IPS-NIHi7 (cell line): Measurements from ENCODE around the gene RASGRP2.
A peak's percentile ranks its signal among the peaks of the same experiment; 100 is the strongest.

Experiments
- DNase-seq: peaks from one replicate; pipeline ENCODE4 v3.0.0; 2012; ENCODE audit warnings: mixed read lengths; ENCODE audit errors: extremely low spot score

The RASGRP2 gene

GRCh38 chr11:64743591-64744543, at the start of gene RASGRP2:
Gene RASGRP2 (minus strand): TSS chr11:64744142. CDS start chr11:64742866, 1,276 bp downstream.
- peak; percentile 71 for DNase-seq

- no peak for DNase-seq
Observed at GRCh38 chr11:64792482-64792881, 48.5 kb upstream of the RASGRP2 start.

DNA sequence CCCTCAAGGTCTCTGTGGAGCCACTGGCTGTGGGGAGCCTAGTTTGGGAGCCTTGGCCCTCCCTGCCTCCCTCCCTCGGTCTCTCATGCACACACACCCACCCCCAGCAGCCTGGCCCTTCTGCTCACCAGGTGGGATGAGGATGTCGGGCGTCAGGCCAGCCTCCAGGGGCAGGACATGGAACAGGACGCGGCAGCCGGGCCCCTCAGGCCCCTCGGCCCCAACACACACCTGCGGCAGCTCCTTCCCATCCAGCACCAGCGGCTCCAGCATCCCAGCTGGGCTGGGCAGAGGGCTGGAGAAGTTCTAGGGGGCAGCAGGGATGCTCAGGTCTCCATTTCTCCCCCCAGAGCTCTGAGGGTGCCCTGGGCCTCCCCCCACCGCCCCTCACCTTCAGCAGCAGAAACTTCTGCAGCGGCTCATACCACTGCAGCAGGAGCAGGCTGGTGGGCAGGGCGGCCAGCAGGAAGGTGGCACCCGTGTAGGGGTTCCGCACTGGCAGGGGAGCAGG, 47.9 kb upstream of the RASGRP2 start:
- DNase-seq: no peak

DNA sequence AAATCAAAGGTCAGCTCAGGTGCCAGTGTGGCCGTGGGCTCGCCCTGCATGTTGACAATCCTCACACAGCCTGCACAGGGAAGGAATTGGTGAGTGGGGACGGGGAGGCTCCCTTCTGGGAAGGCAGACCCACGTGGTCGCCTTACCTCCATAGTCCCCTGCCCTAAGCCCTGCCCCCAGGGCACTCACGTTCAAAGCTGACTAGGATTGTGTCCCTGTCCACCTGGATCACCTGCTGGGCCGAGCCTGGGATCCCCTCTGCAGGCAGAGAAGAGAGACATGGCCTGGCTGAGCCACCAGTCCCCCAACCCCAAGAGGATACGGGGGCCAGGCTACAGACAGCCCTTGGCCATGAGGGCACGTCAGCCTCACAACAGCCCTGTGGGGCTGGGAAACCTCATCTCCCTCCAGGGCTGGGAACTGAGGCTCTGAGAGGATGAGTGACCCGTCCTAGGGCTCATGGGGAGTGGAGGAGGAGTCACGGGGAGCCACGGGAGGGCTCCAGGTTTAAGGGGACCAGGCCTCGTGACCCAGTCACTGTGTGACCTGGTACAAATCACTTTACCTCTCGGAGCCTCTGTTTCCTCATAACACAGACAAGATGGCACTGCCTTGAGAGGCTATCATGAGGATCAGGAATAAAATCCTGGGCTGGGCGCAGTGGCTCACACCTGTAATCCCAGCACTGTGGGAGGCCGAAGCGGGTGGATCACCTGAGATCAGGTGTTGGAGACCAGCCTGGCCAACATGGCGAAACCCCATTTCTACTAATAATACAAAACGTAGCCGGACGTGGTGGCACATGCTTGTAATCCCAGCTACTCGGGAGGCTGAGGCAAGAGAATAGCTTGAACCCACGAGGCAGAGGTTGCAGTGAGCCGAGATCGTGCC, 46.5 kb upstream of the RASGRP2 start:
- no peak for DNase-seq

DNA sequence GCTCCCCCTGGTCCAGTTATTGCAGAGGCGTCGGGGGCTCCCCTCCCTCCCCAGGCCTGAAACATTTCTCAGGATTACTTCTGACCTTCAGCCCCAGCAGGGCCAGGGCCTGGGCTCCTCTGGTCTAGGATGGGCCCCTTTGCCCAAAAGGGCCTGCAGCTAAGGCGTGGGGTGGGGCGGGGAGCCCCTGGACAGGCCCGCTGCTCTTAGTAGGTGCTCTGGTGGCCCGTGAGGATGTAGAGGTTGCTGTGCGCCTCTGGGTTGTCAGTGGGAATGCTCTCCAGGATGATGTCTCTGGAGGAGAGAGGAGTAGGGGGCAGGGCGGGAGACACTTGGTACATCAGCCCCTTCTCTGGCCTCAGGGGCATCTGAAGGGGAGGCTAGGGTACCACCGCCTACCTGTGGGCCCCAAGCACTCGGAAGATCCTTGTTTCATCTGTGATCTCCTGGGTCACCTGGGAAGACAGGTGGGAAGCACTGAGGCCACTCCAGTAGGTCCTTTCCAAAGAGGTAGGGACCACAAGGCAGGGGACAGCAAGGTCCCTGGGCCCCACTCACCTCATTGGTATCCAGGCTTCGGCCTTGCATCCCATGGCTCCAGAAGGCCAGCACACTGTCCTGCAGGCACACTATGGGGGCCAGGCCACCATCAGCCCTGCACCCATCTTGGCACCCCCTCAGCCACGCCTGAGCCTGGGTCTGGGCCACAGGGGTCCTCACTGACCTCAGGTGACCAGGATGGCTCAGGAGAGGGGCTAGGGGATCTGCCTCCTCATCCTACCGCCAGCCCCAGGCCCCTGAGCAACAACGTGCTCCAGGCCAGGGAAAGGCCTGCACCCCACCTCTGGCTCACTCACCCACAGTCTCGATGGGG, 45.6 kb upstream of the RASGRP2 start:
- no peak for DNase-seq

GRCh38 chr11:64788321-64789215, 44.6 kb upstream of the RASGRP2 start:
- DNase-seq: no peak

DNA sequence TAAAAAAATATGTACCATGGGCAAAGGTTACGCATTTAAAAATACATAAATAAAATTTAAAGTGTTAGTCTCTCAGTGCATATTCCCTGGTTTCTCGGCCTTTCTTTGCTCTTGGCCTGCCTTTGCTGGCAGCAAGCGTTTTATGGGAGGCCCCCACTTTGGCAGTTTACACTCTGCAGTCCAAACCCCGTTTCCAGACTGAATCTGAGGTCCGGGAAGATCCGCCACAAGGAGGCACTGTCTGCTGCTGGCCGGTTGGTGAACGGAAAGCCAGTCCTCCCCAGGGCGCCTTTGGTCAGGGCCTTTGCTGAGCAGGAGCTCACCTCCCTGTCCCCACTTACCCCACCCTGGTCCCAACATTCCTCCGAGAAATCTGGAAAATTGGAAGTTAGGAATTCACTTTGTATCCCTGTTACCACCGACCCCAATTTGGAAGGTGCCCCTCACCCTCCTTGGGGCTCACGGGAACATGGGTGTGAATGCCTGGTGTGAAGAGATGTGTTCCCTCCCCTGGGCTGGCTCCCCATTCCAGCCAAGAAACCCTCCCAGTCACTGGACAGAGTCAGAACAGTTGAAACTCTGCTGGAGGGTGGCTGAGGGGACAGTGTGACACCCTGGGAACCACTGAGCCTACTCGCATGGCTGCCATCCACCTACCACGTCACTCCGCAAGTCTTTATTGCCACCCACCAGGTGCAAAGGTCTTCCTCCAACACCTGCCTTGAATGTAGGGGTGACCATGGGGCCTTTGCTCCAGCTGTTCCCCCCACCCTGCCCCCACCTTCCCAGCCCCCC, 43.8 kb upstream of the RASGRP2 start:
- peak; percentile 86 for DNase-seq

DNA sequence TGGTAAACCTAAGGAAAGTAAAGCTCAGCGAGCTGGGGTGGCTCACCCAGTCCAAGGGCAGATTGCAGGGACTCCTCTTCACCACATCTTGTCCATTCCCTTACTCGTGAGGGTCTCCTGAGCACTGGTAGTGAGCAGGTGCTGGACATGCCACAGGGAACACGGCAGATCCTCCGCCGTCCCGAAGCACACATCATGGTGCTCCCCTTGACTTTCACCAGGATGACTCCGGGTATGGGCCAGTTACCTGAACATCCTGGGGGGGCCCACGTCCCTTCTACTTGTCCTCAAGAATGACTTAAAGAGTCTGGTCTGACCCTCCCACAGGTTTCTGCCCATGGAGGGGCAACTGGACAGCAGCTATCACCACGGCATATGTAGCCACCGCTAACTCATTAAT, 42.4 kb upstream of the RASGRP2 start:
- no peak for DNase-seq

DNA sequence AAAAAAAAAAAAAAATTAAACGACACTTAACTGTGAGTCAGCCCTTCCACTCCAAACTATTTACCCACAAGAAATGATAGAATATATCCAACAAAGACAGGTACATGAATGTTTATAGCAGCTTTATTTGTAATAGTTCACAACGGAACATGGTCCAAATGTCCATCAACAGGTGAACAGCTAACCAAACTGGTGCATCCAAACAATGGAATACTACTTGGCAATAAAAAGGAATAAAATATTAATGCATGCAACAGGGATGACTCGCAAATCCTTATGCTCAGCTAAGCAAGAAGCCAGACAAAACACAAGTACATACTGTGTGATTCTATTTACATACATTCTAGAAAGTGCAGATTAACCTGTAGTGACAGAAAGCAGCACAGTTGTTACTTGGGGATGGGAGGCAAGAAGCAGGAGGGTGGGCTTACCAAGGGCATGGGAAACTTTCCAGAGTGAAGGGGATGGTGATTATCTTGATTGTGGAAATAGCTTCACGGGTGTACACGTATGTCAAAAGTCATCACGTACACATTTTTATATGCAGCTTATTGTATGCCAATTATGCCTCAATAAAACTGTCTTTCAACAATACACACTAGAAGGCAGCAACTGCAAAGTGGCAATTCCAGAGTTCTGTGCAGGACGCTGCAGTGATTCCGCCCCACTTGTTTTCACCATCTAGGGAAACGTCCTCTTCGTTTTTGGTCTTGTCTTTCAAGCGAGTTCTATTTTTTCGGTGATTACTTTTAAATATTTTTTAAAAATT, 41.1 kb upstream of the RASGRP2 start:
- DNase-seq: no peak

- DNase-seq: peak; percentile 97
Observed at GRCh38 chr11:64778473-64779298, 34.7 kb upstream of the RASGRP2 start, which contains the start of gene SF1. Gene SF1 (minus strand): TSS chr11:64778542. CDS start chr11:64778392, 150 bp downstream.

GRCh38 chr11:64778223-64778472, 34.2 kb upstream of the RASGRP2 start:
- no peak for DNase-seq

GRCh38 chr11:64777449-64778222, 33.7 kb upstream of the RASGRP2 start:
- peak; percentile 85 for DNase-seq

- DNase-seq: no peak
Observed at GRCh38 chr11:64776875-64777274, 32.9 kb upstream of the RASGRP2 start.

GRCh38 chr11:64776425-64776824, 32.5 kb upstream of the RASGRP2 start:
- DNase-seq: no peak

GRCh38 chr11:64774144-64774543, 30.2 kb upstream of the RASGRP2 start:
- DNase-seq: no peak

DNA sequence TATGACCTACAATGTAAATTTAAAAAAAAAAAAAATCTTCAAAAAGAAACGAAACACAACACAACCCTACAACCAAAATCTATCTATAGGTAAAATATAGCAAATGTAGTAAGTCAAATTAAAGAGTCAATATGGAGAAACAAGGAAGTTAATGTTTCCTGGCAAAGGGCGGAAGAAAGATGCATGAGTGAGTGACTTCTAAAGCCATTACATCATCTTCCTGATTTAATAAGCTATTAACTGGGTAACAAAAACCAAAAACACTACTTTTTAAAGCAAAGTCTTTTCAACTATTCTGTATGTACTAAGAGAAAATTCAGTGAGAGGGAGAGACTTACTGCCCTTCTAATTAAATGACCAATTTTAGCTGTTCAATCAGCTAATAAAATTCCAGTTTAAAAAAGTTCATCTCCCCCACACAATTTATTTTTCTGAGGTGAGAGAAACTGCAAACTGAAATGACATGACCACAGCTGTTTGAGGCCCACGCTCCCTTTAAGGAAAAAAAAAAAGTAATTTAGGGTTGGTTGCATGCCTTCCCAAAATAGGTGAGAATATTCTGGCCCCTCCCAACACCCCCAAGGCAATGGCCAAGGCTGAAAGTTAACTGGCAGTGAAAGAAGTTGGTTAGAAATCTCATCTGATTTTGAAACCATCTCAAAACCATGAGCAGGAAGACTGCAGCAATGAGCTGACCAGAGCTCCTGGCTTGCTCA, 28.5 kb upstream of the RASGRP2 start:
- DNase-seq: no peak
